HuH-7 (cell line): ENCODE measurements around the gene FOXF1.

Experiments
- DNase-seq: peaks from one replicate; pipeline ENCODE4 v3.0.0; 2011; ENCODE audit warnings: low spot score

FOXF1 gene

DNA sequence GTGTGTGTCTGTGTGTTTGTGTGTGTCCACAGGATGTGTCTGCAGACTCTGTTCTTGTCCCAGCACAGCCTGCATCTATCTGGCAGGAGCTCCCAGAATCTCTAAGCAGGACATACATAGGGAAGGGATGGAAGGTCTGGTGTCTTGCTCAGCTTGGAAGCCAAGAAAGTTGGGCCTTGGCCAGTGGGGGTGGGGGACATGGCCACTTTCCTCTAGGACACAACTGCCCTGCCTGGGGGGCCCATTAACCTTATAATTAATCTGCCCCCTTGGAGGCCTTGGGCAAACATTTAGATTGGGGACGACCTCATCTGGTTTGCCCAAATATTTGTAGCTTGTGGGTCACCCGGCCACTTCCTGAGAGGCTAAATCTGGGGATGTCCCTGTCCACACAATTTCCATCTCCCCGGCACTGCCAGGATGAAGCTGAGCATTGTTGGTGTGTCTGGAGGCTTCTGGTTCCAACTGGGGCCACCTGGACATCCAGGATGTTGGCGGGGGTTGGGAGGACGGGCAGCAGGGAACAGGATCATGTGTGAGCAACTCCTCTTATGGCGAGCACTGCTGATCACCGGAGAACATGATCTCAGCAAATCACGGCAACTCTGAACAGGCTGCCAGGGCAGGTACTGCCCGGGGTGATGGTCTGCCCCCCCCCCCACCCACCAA is 17.2 kb upstream of the FOXF1 start:
- DNase-seq: no peak

DNA sequence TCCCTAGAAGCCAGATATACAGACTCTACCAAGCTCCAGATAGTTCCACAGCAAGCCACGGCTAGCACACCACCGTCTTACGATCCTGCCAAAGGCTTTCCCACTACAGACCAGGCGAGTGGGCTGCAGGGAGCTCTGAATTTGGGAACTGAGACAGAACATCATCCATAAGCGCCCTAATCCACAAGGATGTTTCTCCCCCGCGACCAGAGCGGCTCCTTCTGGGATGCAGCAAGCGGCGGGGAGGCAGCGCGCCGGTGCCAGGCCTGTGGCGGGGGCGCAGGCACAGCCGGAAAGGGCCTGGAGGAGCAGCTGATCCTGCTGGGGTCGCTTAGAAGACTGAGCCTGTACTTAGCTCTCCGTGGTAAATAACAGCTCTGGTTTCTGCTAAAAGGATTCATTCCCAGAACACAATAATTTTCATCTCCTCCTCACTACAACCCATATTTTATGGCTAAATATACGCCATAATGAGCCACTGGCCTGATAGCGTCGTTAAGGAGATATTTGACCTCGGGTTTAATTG is 16.2 kb upstream of the FOXF1 start:
- DNase-seq: no peak

- no peak for DNase-seq
Measured at GRCh38 chr16:86494565-86495356, 15.6 kb upstream of the FOXF1 start.

DNA sequence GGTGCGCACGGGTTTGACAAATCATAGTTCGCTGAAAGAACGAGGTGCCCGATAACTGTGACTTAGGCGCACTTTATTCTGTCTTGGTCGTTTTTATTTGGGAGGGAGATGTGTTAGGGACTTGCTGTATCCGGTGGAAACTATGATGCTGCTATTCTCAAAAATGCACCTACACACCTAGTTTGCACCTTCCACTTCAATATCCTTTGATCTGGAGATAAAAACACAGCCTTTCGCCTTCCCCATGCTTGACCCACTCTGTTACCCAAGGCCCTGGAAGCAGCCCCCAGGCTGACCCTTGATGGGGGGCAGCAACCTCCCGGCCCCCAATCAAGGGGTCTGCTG is 15.0 kb upstream of the FOXF1 start:
- no peak for DNase-seq

DNA sequence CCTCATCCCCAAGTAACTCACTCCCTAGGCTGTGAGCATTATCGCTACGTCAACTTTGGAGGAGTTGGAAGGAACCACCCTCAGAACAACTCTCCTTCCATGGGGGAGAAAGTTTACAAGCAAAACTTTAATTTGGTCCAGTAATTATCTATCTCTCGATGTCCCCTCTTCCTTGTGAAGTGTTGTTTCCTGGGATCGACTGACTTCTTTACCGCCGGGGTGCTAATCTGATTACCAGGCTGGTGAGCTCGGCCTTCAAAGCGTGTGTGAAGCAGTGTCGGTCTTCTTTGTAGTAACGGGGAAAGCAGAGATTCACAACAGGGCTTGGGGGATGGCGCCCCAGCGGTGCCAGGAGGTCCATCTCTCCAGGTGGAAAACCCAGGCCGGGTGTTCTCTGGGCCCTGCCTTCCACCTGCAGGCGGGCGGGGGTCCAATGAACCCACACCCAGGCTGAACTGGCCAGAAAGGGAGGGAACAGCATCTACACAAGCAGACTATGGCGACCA is 14.5 kb upstream of the FOXF1 start:
- DNase-seq: no peak

- no peak for DNase-seq
Measured at GRCh38 chr16:86496262-86496928, 13.9 kb upstream of the FOXF1 start.

DNA sequence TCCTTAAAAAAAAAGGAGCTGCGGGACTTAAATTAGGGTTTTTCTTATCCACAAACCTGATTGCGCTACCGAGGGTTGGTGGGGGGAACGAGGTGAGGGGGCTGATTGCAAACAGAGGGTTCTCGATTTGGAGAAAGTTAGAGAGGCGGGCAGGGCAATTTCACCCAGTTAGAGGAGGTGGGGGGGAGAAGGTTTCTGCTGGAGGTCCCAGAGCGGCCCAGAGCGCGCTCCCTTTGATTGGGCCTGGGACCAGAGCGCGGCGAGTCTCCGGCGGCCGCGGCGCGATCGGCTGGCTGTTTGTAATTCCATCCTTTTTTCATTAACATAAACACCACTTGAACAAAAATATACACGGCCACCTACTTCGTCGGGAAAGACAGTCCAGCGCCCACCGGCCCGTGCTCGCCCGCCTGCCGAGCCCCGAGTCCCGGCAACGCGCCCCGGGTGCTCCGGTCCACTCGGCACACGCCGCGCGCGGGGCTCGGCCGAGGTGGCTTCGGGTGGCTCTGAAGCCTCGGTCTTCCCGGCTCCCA is 13.3 kb upstream of the FOXF1 start:
- no peak for DNase-seq

DNA sequence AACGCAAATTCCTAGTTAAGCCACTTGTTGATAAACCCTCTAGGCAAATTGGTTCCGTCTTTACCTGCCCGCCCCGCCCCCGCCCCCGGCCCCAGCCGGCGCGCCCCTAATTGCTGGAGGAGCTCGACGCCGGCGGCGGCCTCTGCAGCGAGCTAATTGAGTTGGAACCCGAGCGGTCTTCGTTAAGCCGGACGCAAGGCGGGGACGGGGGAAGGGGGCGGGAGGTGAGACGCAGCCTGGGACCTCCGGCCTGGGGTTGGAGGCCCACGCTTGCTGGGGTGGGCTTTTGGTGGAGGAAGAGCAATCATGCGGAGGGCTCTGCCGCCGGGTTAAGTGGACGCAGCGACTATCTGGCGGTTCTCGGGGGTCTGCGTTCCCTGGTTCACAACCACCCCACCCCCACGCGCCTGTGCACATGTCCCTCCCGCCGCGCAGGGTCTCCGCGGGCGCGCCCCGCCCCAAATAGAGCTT is 12.7 kb upstream of the FOXF1 start:
- DNase-seq: no peak

GRCh38 chr16:86498155-86498670 is 12.1 kb upstream of the FOXF1 start:
- no peak for DNase-seq

GRCh38 chr16:86498671-86499439 is 11.5 kb upstream of the FOXF1 start:
- no peak for DNase-seq

DNA sequence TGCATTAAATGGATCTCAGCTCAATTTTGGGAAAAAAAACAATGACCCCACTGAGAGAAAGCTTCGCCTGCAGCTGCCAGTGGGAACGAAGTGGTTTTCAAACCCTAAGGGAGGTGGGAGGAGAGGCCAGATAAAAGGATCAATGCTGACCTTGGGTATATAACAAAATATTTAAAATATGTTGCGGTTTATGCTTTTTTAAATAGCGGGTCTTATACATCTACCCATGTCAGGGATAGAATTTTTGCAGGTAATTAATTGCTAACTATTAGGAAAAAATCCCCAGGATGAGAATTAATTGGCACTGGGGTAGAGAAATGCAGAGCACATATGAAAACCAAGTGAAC is 10.9 kb upstream of the FOXF1 start:
- DNase-seq: no peak

GRCh38 chr16:86499889-86500707 is 10.2 kb upstream of the FOXF1 start:
- DNase-seq: no peak

GRCh38 chr16:86500708-86501510 is 9.4 kb upstream of the FOXF1 start:
- DNase-seq: no peak

GRCh38 chr16:86501989-86502855 is 8.1 kb upstream of the FOXF1 start:
- no peak for DNase-seq

DNA sequence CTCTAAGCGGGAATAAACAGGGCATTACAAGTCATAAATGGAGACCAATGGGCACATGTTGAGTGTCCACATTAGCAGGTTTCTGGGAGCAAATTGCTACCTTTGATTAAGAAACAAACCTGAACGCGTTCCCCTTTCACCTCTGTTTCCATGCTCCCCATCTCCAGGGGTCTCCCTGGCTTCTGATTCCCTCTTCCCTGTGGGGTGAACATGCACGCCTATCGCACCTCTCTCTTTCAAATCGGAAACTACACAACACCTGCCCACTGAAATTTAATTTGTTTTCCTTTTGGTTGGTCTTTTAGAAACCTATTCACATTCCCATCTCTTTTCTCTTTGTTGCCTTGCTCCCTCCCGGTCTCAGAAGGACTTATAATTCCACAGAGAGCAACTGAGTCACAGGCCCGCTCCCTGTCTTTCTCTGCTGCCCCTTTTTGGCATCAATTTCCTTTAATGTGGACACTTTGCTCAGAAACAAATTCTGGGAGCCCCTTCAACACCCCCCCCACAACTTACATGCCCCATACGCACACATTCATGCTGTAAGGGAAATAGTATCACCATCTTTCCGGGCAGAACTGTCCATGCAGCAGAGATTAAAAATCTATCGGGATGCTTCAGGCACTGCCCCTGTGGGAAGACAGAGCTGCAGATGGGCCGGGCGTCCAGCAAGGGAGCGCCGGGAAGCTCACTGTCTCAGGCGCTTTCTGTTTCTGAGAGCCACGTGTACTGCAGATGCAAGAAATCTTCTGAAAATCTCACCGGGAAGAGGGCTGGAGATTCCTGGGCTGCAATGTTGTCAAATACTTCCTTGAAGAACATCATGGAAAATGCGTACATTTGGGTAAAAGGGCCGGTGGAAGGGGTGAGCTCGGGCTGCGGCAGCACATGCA is 7.2 kb upstream of the FOXF1 start:
- DNase-seq: no peak

- DNase-seq: no peak
Measured at GRCh38 chr16:86503830-86504229, 6.5 kb upstream of the FOXF1 start.

- no peak for DNase-seq
Measured at GRCh38 chr16:86504315-86505184, 5.8 kb upstream of the FOXF1 start.
